Panc1 (cell line): ENCODE data around the gene HPDL. TPM values are rescaled to one million over a fixed set of nuclear protein-coding genes. Genes with fewer than 3 reads are reported as not detected.

ENCODE experiments used
- ATAC-seq: fragments of 200-7000 bp; cut with Tn5 transposase; 2 replicates; pipeline ENCODE4 v1.9.1; 2020; ENCODE audit warnings: mild to moderate bottlenecking, moderate library complexity
- BruUV-seq: library from RNA; stranded (reverse); fragments of 400-500 nt; replicated peaks from 2 replicates; lab custom pipeline; 2021; lab: Mats Ljungman, UMichigan
- CTCF ChIA-PET: fragments of 300-600 bp; sonication (Branson Sonifier 250); formaldehyde crosslinking; loops from one replicate; lab custom pipeline; 2022; ENCODE audit warnings: antibody characterized with exemption; lab: Charles Lee
- POLR2A ChIA-PET: fragments of 300-600 bp; sonication (Branson Sonifier 250); formaldehyde crosslinking; loops from one replicate; lab custom pipeline; 2022; ENCODE audit warnings: antibody characterized with exemption; lab: Charles Lee
- DNase-seq: peaks from one replicate; pipeline ENCODE4 v3.0.0-alpha.2; 2010; ENCODE audit warnings: low read depth, low spot score
- H3K27ac ChIP-seq: 2 replicates; pipeline ENCODE4 v1.5.1; 2011; ENCODE audit warnings: mild to moderate bottlenecking, low read length, inconsistent platforms
- H3K27me3 ChIP-seq: fragments of 200-500 bp; sonication (Bioruptor generic); 2 replicates; pipeline ENCODE4 v1.6.0; 2014; ENCODE audit warnings: low read length, inconsistent platforms; ENCODE audit not compliant: control insufficient read depth, insufficient read depth
- H3K36me3 ChIP-seq: fragments of 200-500 bp; sonication (Bioruptor generic); 2 replicates; pipeline ENCODE4 v1.5.1; 2014; ENCODE audit warnings: inconsistent platforms, mild to moderate bottlenecking, low read length, moderate library complexity; ENCODE audit not compliant: control insufficient read depth, insufficient read depth
- H3K4me1 ChIP-seq: 2 replicates; pipeline ENCODE4 v1.5.1; 2011; ENCODE audit warnings: inconsistent platforms, mild to moderate bottlenecking, low read length, moderate library complexity; ENCODE audit not compliant: control insufficient read depth, insufficient read depth
- H3K4me3 ChIP-seq, 2 experiments: 2 replicates each; pipeline ENCODE4 v1.5.1; 2011 to 2012; ENCODE audit warnings: low read depth in 2 of 2, low read length in 2 of 2, mild to moderate bottlenecking in 2 of 2, inconsistent platforms in 1 of 2, moderate library complexity in 1 of 2
- H3K9me3 ChIP-seq: fragments of 200-500 bp; sonication (Bioruptor generic); 2 replicates; pipeline ENCODE4 v1.5.1; 2014; ENCODE audit warnings: low read depth, mild to moderate bottlenecking, inconsistent platforms, low read length, moderate library complexity; ENCODE audit not compliant: control insufficient read depth, insufficient read depth
- POLR2AphosphoS5 ChIP-seq: IDR thresholded peaks from 2 replicates; pipeline ENCODE4 v1.6.1; 2012; ENCODE audit warnings: mild to moderate bottlenecking, low read depth, low read length, moderate library complexity
- SIN3A ChIP-seq: IDR thresholded peaks from 2 replicates; pipeline ENCODE4 v1.6.1; 2012; ENCODE audit warnings: low read depth, mild to moderate bottlenecking, low read length, moderate library complexity, borderline replicate concordance; ENCODE audit not compliant: insufficient read depth
- TCF7L2 ChIP-seq: IDR thresholded peaks from 2 replicates; pipeline ENCODE4 v1.6.1; 2011; ENCODE audit warnings: mild to moderate bottlenecking, low read depth, low read length, inconsistent platforms
- in situ Hi-C: cut with HindIII; loops from 2 replicates; pipeline ENCODE4 v1.10.0; 2016; ENCODE audit warnings: low sequenced_read_pairs, low pct_unique_long_range_greater_than_20kb
- intact Hi-C: fragments of 100-400 bp; cut with micrococcal nuclease; formaldehyde crosslinking; loops from one replicate; pipeline ENCODE4 v1.10.0; 2022; ENCODE audit not compliant: unreplicated experiment
- total RNA-seq: library from RNA; stranded (reverse); gene quantifications from one replicate; pipeline ENCODE4 v1.2.1, GENCODE V29; 2021; ENCODE audit not compliant: unreplicated experiment
- TF ChIP-seq, protein P1 (sequence below), 2 experiments: IDR thresholded peaks; 2 replicates each; pipeline ENCODE4 v1.6.1; 2011 to 2012; ENCODE audit warnings: low read depth in 2 of 2, control low read depth in 1 of 2, low read length in 1 of 2, mild to moderate bottlenecking in 1 of 2, moderate library complexity in 1 of 2; ENCODE audit not compliant: insufficient read depth in 1 of 2
- TF ChIP-seq, protein P2 (sequence below): fragments of 450-650 bp; IDR thresholded peaks from 2 replicates; pipeline ENCODE4 v1.5.1; 2017; ENCODE audit warnings: mild to moderate bottlenecking

Gene HPDL
- total RNA-seq, 1 experiment from 2014 or later: 1.9 TPM

DNA sequence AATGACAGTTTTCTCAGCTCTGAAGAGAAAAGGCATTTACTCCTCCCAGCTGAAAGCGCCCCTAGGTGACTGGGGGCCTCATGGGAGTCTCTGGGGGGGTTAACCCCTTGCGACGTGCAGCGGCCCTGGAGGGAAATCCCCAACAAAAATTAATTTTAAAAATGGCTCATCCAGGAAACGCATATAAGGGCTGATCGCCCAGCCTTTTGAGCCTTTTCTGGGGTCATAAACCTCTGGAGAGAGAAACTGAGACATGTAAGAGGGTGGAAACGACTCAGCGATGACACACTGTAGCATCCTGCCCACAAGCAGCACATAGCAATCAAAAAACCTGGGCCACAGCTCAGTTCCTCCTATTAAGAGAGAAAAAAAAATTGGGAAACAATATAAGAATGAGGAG, 20.4 kb upstream of the HPDL start:
- TF ChIP-seq SIN3A (no peak), POLR2AphosphoS5 (no peak), TCF7L2 (no peak)
- TF ChIP-seq, protein P1, sequence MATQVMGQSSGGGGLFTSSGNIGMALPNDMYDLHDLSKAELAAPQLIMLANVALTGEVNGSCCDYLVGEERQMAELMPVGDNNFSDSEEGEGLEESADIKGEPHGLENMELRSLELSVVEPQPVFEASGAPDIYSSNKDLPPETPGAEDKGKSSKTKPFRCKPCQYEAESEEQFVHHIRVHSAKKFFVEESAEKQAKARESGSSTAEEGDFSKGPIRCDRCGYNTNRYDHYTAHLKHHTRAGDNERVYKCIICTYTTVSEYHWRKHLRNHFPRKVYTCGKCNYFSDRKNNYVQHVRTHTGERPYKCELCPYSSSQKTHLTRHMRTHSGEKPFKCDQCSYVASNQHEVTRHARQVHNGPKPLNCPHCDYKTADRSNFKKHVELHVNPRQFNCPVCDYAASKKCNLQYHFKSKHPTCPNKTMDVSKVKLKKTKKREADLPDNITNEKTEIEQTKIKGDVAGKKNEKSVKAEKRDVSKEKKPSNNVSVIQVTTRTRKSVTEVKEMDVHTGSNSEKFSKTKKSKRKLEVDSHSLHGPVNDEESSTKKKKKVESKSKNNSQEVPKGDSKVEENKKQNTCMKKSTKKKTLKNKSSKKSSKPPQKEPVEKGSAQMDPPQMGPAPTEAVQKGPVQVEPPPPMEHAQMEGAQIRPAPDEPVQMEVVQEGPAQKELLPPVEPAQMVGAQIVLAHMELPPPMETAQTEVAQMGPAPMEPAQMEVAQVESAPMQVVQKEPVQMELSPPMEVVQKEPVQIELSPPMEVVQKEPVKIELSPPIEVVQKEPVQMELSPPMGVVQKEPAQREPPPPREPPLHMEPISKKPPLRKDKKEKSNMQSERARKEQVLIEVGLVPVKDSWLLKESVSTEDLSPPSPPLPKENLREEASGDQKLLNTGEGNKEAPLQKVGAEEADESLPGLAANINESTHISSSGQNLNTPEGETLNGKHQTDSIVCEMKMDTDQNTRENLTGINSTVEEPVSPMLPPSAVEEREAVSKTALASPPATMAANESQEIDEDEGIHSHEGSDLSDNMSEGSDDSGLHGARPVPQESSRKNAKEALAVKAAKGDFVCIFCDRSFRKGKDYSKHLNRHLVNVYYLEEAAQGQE (IDR thresholded peaks at IDR 0.05; ENCODE audit: insufficient read depth in 1 of 2, low read depth in 2 of 2, low read length in 1 of 2): no peak
- TF ChIP-seq, protein P2, sequence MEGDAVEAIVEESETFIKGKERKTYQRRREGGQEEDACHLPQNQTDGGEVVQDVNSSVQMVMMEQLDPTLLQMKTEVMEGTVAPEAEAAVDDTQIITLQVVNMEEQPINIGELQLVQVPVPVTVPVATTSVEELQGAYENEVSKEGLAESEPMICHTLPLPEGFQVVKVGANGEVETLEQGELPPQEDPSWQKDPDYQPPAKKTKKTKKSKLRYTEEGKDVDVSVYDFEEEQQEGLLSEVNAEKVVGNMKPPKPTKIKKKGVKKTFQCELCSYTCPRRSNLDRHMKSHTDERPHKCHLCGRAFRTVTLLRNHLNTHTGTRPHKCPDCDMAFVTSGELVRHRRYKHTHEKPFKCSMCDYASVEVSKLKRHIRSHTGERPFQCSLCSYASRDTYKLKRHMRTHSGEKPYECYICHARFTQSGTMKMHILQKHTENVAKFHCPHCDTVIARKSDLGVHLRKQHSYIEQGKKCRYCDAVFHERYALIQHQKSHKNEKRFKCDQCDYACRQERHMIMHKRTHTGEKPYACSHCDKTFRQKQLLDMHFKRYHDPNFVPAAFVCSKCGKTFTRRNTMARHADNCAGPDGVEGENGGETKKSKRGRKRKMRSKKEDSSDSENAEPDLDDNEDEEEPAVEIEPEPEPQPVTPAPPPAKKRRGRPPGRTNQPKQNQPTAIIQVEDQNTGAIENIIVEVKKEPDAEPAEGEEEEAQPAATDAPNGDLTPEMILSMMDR: no peak
- POLR2A ChIA-PET: no interaction called here
- DNase-seq (no peak), ATAC-seq (no peak)
- Histone ChIP-seq H3K9me3 (no peaks in the 10 kb centered on the region), H3K27ac (no peak overlapping the region), H3K27me3 (no peaks in the 10 kb centered on the region), H3K4me3 (no peak overlapping the region), H3K36me3 (no peaks in the 10 kb centered on the region), H3K4me1 (peaks cover 8% of the 10 kb centered on the region)
- intact Hi-C loops (loop anchor here (10.0 kb wide), 1 partner anchor 472 kb away; no protein-coding TSS in a partner anchor), in situ Hi-C loops (no loop called here)
- CTCF ChIA-PET: no interaction called here
- no TSS peak for BruUV-seq

DNA sequence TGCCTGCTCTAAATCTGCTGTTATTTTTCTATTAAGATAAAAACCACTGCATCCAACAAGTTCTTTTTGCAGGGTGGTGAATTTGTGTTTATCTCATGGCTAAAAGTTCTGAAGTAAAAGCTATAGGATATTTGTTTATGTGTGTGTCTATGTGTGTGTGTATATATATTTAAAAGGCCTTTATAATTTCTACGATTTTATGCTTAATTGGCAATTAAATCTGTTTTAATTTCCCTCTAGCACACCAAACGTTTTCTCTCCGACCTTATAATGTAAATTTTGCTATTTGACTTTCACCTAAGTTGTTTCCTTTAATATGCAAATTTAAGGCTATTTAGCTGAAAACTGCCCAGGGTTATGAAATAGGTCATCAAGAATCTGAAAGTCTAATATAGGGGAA, 19.8 kb upstream of the HPDL start:
- ChIA-PET POLR2A (no interaction called here), CTCF (no interaction called here)
- in situ Hi-C loops (no loop called here), intact Hi-C loops (loop anchor here (10.0 kb wide), 1 partner anchor 472 kb away; no protein-coding TSS in a partner anchor)
- no peak overlapping the region for H3K27ac ChIP-seq
- no TSS peak for BruUV-seq
- no peaks in the 10 kb centered on the region for H3K36me3 ChIP-seq
- H3K27me3 ChIP-seq: no peaks in the 10 kb centered on the region
- H3K4me1 ChIP-seq: peaks cover 8% of the 10 kb centered on the region
- no peak for DNase-seq
- no peak for ATAC-seq
- no peaks in the 10 kb centered on the region for H3K9me3 ChIP-seq
- H3K4me3 ChIP-seq: no peak overlapping the region
- TF ChIP-seq POLR2AphosphoS5 (no peak), SIN3A (no peak), TCF7L2 (no peak)
- TF ChIP-seq, protein P2: no peak
- TF ChIP-seq, protein P1 (IDR thresholded peaks at IDR 0.05; ENCODE audit: insufficient read depth in 1 of 2, low read depth in 2 of 2, low read length in 1 of 2): no peak
